ENCODE results near the gene OR2H2. TPM values are rescaled to one million over a fixed set of nuclear protein-coding genes. Genes with fewer than 3 reads are reported as not detected.

OR2H2 gene
- polyA plus RNA-seq, 1 experiment = not detected

DNA sequence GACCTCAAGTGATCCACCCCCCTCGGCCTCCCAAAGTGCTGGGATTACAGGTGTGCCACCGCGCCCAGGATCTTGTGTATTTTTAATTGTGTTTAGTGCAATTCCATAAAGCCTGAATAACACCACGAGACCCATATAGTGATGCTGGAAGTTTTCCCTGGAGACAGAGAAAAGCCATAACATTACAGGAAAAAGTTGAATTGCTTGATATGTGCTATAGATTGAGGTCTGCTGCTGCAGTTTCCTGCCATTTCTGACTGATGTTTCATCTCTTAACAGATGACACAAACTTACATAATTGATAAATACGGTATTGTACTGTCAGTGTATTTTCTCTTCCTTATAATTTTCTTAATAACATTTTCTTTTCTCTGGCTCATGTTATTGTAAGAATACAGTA, 18.1 kb upstream of the OR2H2 start:
- ChIA-PET POLR2A (no interaction called here), CTCF (no interaction called here)
- no peaks in the 10 kb centered on the region for H3K27me3 ChIP-seq (ENCODE audit: control insufficient read depth, insufficient read depth, low read length)
- no peaks in the 10 kb centered on the region for H3K9me3 ChIP-seq (ENCODE audit: control insufficient read depth, insufficient read depth, low read length)
- no peak overlapping the region for H3K4me3 ChIP-seq (ENCODE audit: low read depth, low read length)
- no peak for DNase-seq (ENCODE audit: low read depth, low spot score)
- H3K27ac ChIP-seq (ENCODE audit: low read depth, low read length) = no peak overlapping the region
- no peak for TF ChIP-seq CTCF (IDR thresholded peaks at IDR 0.05; ENCODE audit: low read depth, low read length)

- no peaks in the 10 kb centered on the region for H3K27me3 ChIP-seq (ENCODE audit: control insufficient read depth, insufficient read depth, low read length)
- ChIA-PET POLR2A (no interaction called here), CTCF (no interaction called here)
- H3K9me3 ChIP-seq (ENCODE audit: control insufficient read depth, insufficient read depth, low read length) = no peaks in the 10 kb centered on the region
- no peak for DNase-seq (ENCODE audit: low read depth, low spot score)
- no peak for TF ChIP-seq CTCF (IDR thresholded peaks at IDR 0.05; ENCODE audit: low read depth, low read length)
- H3K4me3 ChIP-seq (ENCODE audit: low read depth, low read length) = no peak overlapping the region
- H3K27ac ChIP-seq (ENCODE audit: low read depth, low read length) = no peak overlapping the region
Measured at GRCh38 chr6:29567541-29567940, 17.4 kb upstream of the OR2H2 start.

GRCh38 chr6:29567991-29568390, 16.9 kb upstream of the OR2H2 start:
- POLR2A ChIA-PET = no interaction called here
- Histone ChIP-seq H3K4me3 (ENCODE audit: low read depth, low read length) (no peak overlapping the region), H3K27me3 (ENCODE audit: control insufficient read depth, insufficient read depth, low read length) (no peaks in the 10 kb centered on the region), H3K27ac (ENCODE audit: low read depth, low read length) (no peak overlapping the region), H3K9me3 (ENCODE audit: control insufficient read depth, insufficient read depth, low read length) (no peaks in the 10 kb centered on the region)
- DNase-seq (ENCODE audit: low read depth, low spot score) = no peak
- CTCF ChIA-PET = no interaction called here
- no peak for TF ChIP-seq CTCF (IDR thresholded peaks at IDR 0.05; ENCODE audit: low read depth, low read length)

- no peaks in the 10 kb centered on the region for H3K27me3 ChIP-seq (ENCODE audit: control insufficient read depth, insufficient read depth, low read length)
- no peaks in the 10 kb centered on the region for H3K9me3 ChIP-seq (ENCODE audit: control insufficient read depth, insufficient read depth, low read length)
- CTCF ChIA-PET = no interaction called here
- no peak for DNase-seq (ENCODE audit: low read depth, low spot score)
- no peak for TF ChIP-seq CTCF (IDR thresholded peaks at IDR 0.05; ENCODE audit: low read depth, low read length)
- no peak overlapping the region for H3K27ac ChIP-seq (ENCODE audit: low read depth, low read length)
- no peak overlapping the region for H3K4me3 ChIP-seq (ENCODE audit: low read depth, low read length)
- POLR2A ChIA-PET = no interaction called here
Measured at GRCh38 chr6:29576056-29576455, 8.9 kb upstream of the OR2H2 start.

DNA sequence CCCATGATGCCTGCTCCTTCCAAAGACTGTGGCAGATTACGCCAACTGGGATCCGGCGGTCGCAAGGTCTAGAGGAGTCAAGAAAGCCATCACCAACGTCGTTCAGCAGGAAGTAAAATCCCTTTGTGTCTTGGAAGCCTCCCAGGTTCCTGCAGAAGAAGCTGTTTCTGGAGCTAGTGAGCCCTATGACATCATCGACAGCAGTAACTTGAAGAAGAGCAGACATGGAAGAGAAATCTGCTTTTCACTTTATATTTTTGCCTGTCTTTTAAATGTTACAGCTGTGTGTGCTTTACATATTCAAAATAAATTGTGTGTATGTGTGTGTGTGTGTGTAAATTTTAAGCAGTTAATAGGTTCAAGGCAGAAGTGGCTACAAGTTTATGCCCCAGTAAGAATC, 7.4 kb upstream of the OR2H2 start:
- no peak for DNase-seq (ENCODE audit: low read depth, low spot score)
- no peak overlapping the region for H3K4me3 ChIP-seq (ENCODE audit: low read depth, low read length)
- POLR2A ChIA-PET = no interaction called here
- CTCF ChIA-PET = no interaction called here
- no peaks in the 10 kb centered on the region for H3K9me3 ChIP-seq (ENCODE audit: control insufficient read depth, insufficient read depth, low read length)
- H3K27ac ChIP-seq (ENCODE audit: low read depth, low read length) = no peak overlapping the region
- TF ChIP-seq CTCF (IDR thresholded peaks at IDR 0.05; ENCODE audit: low read depth, low read length) = no peak
- H3K27me3 ChIP-seq (ENCODE audit: control insufficient read depth, insufficient read depth, low read length) = no peaks in the 10 kb centered on the region

Measured in AG04450 (cell line).